GM10266 (cell line): Measurements from ENCODE around the gene GRK5.
A peak's percentile ranks its signal among the peaks of the same experiment; 100 is the strongest.

Source experiments
- DNase-seq: peaks from one replicate; pipeline ENCODE4 v3.0.0; 2012; ENCODE audit errors: extremely low spot score
- CTCF ChIP-seq: IDR thresholded peaks from 2 replicates; pipeline ENCODE4 v1.5.1; 2012; ENCODE audit warnings: mild to moderate bottlenecking, low read depth; ENCODE audit not compliant: control insufficient read depth, insufficient read depth; ENCODE audit errors: missing control alignments

The GRK5 gene

DNA sequence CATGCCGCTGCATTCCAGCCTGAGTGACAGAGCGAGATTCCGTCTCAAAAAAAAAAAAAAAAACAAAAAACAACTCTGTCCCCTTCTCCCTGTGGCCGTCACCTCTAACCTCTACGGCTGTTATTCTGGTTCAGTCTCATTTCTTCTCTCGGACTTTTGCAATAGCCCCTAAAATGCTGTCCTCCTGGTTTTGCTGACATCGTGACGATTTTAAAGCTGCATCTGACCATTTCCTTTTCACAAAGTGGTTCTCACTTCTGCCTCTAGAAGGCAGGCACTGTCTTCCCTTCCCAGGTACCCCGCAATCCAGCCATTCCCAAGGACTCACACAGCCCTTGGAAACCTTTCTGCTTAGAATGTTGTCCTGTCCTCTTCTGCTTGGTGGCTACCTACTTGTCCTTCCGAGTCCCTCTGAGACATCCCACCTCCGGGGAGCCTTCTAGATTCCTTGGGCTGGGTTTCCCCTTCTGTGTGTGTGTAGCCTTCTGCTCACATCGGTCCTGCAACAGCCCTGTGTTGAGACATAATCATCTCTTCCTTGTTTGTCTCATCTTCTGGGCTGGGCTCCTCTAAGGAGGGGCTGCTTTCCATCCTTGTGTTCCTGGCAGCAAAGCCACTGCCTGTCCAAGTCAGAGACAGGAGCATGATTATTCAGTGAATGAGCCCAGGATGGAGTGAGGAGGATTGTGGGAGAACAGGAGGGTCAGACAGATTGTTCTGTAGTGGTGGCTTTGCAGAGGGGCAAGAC lies 83.1 kb downstream of the GRK5 start:
- DNase-seq: no peak
- peak; percentile 15 for TF ChIP-seq CTCF

GRCh38 chr10:119291223-119291900 lies 84.0 kb downstream of the GRK5 start:
- no peak for TF ChIP-seq CTCF
- no peak for DNase-seq

DNA sequence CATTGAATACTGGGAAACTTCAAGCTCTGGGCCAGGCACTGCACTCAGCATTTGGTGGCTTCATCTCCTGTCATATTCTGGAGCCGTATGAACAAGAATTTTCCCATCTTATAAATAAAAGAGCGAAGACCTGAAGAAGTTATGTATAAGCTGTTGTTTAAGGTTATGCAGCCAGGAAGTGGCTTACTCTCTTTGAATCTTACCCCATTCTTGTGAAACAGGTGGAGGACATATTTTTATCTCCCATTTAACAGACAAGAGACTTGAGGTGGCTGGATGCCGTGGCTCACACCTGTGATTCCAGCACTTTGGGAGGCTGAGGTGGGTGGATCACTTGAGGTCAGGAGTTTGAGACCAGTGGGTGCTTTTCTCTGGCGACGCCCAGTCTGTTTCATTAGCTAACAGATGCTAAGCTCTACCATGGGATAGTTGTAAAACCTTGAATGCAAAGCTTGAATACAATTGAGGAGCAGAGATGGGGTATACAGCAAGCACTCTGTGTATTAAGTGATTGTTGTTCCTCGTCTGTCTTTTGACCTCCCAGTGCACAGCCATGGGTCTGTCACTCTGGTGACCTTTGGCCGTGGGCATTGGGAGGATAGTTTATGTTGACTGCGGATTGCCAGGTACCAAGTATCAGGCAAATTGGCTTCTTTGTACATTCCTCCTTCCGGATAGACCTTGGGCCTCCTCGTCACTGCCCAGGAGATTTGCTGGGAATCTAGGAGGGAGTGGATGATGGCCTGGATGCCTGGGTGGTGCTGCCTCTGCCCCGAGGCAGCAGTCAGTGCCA lies 85.8 kb downstream of the GRK5 start:
- no peak for TF ChIP-seq CTCF
- no peak for DNase-seq

DNA sequence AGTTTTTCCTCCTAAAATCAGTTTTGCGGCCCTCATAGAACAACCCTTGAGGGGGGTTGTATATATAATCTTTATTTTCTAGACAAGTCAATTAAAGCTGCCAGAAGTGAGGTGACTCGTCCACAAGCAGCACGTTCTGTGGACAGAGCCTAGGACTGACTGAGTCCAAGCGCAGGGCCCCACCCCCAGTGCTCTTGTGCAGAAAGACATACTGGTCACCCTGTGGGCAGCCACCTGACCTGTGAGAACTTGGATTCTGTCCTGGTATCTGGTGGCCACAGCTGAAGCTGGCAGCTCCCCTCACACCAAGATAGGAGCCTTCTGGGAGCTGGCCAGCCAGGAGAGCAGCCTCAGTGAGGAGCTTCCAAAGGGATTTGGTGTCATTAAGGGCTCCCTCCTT lies 89.3 kb downstream of the GRK5 start:
- no peak for TF ChIP-seq CTCF
- DNase-seq: no peak

- DNase-seq: no peak
- no peak for TF ChIP-seq CTCF
Observed at GRCh38 chr10:119297207-119297968, 90.0 kb downstream of the GRK5 start.

DNA sequence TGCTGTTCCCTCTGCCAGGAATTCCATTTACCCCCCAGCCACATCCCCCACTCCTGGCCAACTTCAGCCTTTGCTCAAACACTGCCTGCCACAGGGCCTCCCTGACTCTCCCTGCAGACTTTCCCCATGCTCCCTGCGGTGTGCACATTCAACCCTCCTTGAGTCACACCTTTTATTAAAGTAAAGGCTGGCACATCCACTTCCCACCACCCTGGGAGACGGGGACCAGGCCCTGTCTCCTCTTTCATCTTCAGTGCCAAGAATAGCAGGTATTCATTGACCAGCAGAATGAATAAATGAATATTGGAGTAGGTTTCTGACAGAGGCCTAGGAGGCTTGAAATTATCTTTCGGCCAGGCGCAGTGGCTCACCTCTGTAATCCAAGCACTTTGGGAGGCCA lies 91.4 kb downstream of the GRK5 start:
- no peak for DNase-seq

More for the DNA sequence above, 91.4 kb downstream of the GRK5 start:
- no peak for TF ChIP-seq CTCF
